ENCODE data around the gene ARHGAP24.

DNA sequence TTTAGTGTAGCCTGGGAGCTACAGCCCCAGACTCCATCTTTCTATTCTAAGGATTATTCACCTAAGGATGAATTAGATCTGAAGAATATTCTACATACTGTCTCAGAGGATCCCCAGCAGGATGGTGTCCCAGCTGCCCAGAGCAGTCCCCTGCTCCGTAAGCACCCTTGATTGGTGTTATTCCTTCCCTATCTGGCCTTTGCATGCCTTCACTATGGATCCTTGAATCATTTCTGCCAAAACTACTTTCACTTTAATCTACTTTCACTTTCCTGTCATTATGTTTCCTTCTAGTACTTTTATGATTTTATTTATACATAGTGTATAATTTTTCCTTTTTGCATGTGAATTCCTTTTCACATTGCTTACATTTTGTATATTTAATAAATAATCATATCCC is 39.2 kb downstream of the ARHGAP24 start:
- TF ChIP-seq, protein P1, sequence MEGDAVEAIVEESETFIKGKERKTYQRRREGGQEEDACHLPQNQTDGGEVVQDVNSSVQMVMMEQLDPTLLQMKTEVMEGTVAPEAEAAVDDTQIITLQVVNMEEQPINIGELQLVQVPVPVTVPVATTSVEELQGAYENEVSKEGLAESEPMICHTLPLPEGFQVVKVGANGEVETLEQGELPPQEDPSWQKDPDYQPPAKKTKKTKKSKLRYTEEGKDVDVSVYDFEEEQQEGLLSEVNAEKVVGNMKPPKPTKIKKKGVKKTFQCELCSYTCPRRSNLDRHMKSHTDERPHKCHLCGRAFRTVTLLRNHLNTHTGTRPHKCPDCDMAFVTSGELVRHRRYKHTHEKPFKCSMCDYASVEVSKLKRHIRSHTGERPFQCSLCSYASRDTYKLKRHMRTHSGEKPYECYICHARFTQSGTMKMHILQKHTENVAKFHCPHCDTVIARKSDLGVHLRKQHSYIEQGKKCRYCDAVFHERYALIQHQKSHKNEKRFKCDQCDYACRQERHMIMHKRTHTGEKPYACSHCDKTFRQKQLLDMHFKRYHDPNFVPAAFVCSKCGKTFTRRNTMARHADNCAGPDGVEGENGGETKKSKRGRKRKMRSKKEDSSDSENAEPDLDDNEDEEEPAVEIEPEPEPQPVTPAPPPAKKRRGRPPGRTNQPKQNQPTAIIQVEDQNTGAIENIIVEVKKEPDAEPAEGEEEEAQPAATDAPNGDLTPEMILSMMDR (IDR thresholded peaks at IDR 0.05) = no peak
- no peak for TF ChIP-seq POLR2A (IDR thresholded peaks at IDR 0.05)
